ENCODE data around the gene SCG3. TPM values are rescaled to one million over a fixed set of nuclear protein-coding genes. Genes with fewer than 3 reads are reported as not detected.

SCG3 gene
- polyA plus RNA-seq, 1 donor (not counting 4 experiments of a cell fraction or from before 2014, with no cell fraction given) = not detected

DNA sequence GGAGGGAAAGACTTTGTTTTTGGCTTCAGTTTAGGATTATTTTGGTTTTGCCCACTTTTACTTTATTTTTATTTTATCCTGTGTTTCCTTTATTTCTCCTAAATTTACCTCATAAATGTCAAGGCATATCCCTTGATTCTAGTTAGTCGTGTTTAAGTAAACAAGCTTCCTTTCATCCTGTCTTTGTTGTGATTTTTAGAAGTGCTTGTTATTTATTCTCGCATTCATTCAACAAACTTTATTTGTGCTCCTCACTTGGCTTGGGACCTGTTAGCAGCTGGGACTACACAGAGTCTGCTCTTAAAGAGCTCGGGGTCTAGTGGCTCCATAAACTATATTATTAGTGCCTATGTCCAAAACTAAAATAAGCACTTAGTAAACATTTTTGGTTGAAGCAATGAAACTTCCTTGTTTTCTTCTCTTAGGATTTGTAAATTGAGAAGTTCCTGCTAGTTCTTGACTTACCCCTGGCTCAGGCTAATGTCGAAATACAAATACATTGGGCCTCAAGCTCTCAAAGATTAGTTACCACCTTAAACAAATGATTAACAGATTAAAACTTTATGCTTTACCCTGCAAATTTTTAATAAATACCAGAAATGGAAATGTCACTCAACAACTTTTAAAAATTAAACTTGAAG, 39.7 kb upstream of the SCG3 start:
- H3K27ac ChIP-seq (ENCODE audit: control insufficient read depth, insufficient read depth, low read length) = no peak overlapping the region
- no peaks in the 10 kb centered on the region for H3K9me3 ChIP-seq (ENCODE audit: control insufficient read depth, low read depth, low read length)
- H3K4me2 ChIP-seq (ENCODE audit: control insufficient read depth, extremely low read depth, insufficient read depth, low read depth, low read length) = no peak overlapping the region
- no peak overlapping the region for H2AFZ ChIP-seq (ENCODE audit: control insufficient read depth, low read length)
- H3K4me3 ChIP-seq (ENCODE audit: control insufficient read depth in 2 of 3, extremely low read depth in 1 of 3, insufficient read depth in 2 of 3, low read depth in 1 of 3, low read length in 3 of 3) = no peak overlapping the region
- no peaks in the 10 kb centered on the region for H3K27me3 ChIP-seq (ENCODE audit: control insufficient read depth, extremely low read depth, insufficient read depth, low read length)
- FAIRE-seq (no peak), DNase-seq (ENCODE audit: low read depth, low spot score) (no peak)
- H3K9ac ChIP-seq (ENCODE audit: control insufficient read depth, extremely low read depth, insufficient read depth, low read length) = no peak overlapping the region
- TF ChIP-seq CTCF (optimal IDR thresholded peaks at IDR 0.05 in 1 of 3, IDR thresholded peaks at IDR 0.05 in 1 of 3, conservative IDR thresholded peaks at IDR 0.05 in 1 of 3; ENCODE audit: extremely low read depth in 1 of 3, insufficient read depth in 2 of 3, low read length in 3 of 3) (no peak), EZH2 (IDR thresholded peaks at IDR 0.05; ENCODE audit: low read length) (no peak)
- dilution Hi-C loops (cut with MboI; ENCODE audit: extremely low pct_ligation_motif_present, low sequenced_read_pairs) = no loop called here
- H3K79me2 ChIP-seq (ENCODE audit: control insufficient read depth, insufficient read depth, low read length) = no peaks in the 10 kb centered on the region
- peaks cover 6% of the 10 kb centered on the region for H3K4me1 ChIP-seq (ENCODE audit: control insufficient read depth, extremely low read depth, insufficient read depth, low read length)
- H3K9me1 ChIP-seq (ENCODE audit: control insufficient read depth, extremely low read depth, insufficient read depth, low read length) = no peaks in the 10 kb centered on the region
- H3K36me3 ChIP-seq (ENCODE audit: control insufficient read depth in 2 of 2, extremely low read depth in 1 of 2, insufficient read depth in 2 of 2, low read length in 2 of 2) = no peaks in the 10 kb centered on the region
- no peaks in the 10 kb centered on the region for H4K20me1 ChIP-seq (ENCODE audit: control insufficient read depth, extremely low read depth, insufficient read depth, low read length)

DNA sequence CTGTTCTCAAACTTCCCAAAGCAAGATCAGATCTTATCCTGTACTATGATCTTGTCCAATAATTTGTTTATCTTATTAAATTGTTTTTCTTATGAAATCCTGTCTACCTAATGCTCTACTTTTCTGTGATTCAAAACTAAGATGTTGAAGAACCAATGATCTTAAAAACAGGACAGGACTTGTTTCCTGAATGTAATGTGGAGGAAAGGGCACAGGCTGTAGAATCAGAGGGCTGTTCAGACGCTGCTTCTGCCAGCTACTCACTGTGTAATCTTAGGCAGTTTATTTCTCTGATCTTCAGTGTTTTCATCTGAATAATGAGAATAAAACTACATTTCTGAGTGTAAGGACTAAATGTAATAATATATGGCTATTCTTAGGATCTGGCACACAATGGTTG, 38.6 kb upstream of the SCG3 start:
- H3K9me1 ChIP-seq (ENCODE audit: control insufficient read depth, extremely low read depth, insufficient read depth, low read length) = no peaks in the 10 kb centered on the region
- peaks cover 11% of the 10 kb centered on the region for H3K4me1 ChIP-seq (ENCODE audit: control insufficient read depth, extremely low read depth, insufficient read depth, low read length)
- H4K20me1 ChIP-seq (ENCODE audit: control insufficient read depth, extremely low read depth, insufficient read depth, low read length) = no peaks in the 10 kb centered on the region
- no peak overlapping the region for H3K4me3 ChIP-seq (ENCODE audit: control insufficient read depth in 2 of 3, extremely low read depth in 1 of 3, insufficient read depth in 2 of 3, low read depth in 1 of 3, low read length in 3 of 3)
- H3K9ac ChIP-seq (ENCODE audit: control insufficient read depth, extremely low read depth, insufficient read depth, low read length) = no peak overlapping the region
- H3K27ac ChIP-seq (ENCODE audit: control insufficient read depth, insufficient read depth, low read length) = no peak overlapping the region
- no peak overlapping the region for H2AFZ ChIP-seq (ENCODE audit: control insufficient read depth, low read length)
- no peaks in the 10 kb centered on the region for H3K9me3 ChIP-seq (ENCODE audit: control insufficient read depth, low read depth, low read length)
- TF ChIP-seq CTCF (optimal IDR thresholded peaks at IDR 0.05 in 1 of 3, IDR thresholded peaks at IDR 0.05 in 1 of 3, conservative IDR thresholded peaks at IDR 0.05 in 1 of 3; ENCODE audit: extremely low read depth in 1 of 3, insufficient read depth in 2 of 3, low read length in 3 of 3) (no peak), EZH2 (IDR thresholded peaks at IDR 0.05; ENCODE audit: low read length) (no peak)
- H3K27me3 ChIP-seq (ENCODE audit: control insufficient read depth, extremely low read depth, insufficient read depth, low read length) = no peaks in the 10 kb centered on the region
- FAIRE-seq (peak; percentile 5), DNase-seq (ENCODE audit: low read depth, low spot score) (no peak)
- H3K36me3 ChIP-seq (ENCODE audit: control insufficient read depth in 2 of 2, extremely low read depth in 1 of 2, insufficient read depth in 2 of 2, low read length in 2 of 2) = no peaks in the 10 kb centered on the region
- peak overlapping the region; percentile 27 for H3K4me2 ChIP-seq (ENCODE audit: control insufficient read depth, extremely low read depth, insufficient read depth, low read depth, low read length)
- dilution Hi-C loops (cut with MboI; ENCODE audit: extremely low pct_ligation_motif_present, low sequenced_read_pairs) = no loop called here
- H3K79me2 ChIP-seq (ENCODE audit: control insufficient read depth, insufficient read depth, low read length) = no peaks in the 10 kb centered on the region
